HEK293 (cell line): ENCODE data around the gene GRB2.

Experiments used
- BCL11B ChIP-seq: fragments of 450-650 bp; formaldehyde crosslinking; IDR thresholded peaks from 2 replicates; pipeline ENCODE4 v1.5.1; 2016; ENCODE audit warnings: low read depth, missing biosample characterization, missing genetic modification characterization
- GLI2 ChIP-seq: fragments of 450-650 bp; formaldehyde crosslinking; IDR thresholded peaks from 2 replicates; pipeline ENCODE4; 2017; ENCODE audit warnings: missing biosample characterization, missing genetic modification characterization, low read depth, borderline replicate concordance
- GLIS1 ChIP-seq: fragments of 450-650 bp; formaldehyde crosslinking; IDR thresholded peaks from 2 replicates; pipeline ENCODE4 v1.5.1; 2016; ENCODE audit warnings: missing biosample characterization, missing genetic modification characterization
- HOXA7 ChIP-seq: sonication (generic); formaldehyde crosslinking; IDR thresholded peaks from 2 replicates; pipeline ENCODE4 v1.8.1; 2022; ENCODE audit warnings: missing genetic modification reagents, borderline replicate concordance
- KLF8 ChIP-seq: fragments of 450-650 bp; formaldehyde crosslinking; IDR thresholded peaks from 2 replicates; pipeline ENCODE4 v1.5.1; 2016; ENCODE audit warnings: missing biosample characterization, missing genetic modification characterization
- RBAK ChIP-seq: fragments of 450-650 bp; formaldehyde crosslinking; IDR thresholded peaks from 2 replicates; pipeline ENCODE4 v1.5.1; 2016; ENCODE audit warnings: missing biosample characterization, missing genetic modification characterization
- SETDB1 ChIP-seq: IDR thresholded peaks from one replicate; pipeline ENCODE4 v1.6.1; 2017; ENCODE audit warnings: mild to moderate bottlenecking, low read length, moderate library complexity, mixed read lengths; ENCODE audit not compliant: insufficient read length
- ZBTB11 ChIP-seq: fragments of 450-650 bp; formaldehyde crosslinking; conservative IDR thresholded peaks from 2 replicates; pipeline ENCODE4 v1.5.1; 2016; ENCODE audit warnings: low read depth, missing biosample characterization, missing genetic modification characterization
- ZBTB17 ChIP-seq: fragments of 450-650 bp; formaldehyde crosslinking; IDR thresholded peaks from 2 replicates; pipeline ENCODE4 v1.5.1; 2016; ENCODE audit warnings: missing biosample characterization, missing genetic modification characterization
- ZBTB48 ChIP-seq: fragments of 450-650 bp; formaldehyde crosslinking; IDR thresholded peaks from 2 replicates; pipeline ENCODE4 v1.5.1; 2016; ENCODE audit warnings: missing biosample characterization, missing genetic modification characterization
- ZBTB8A ChIP-seq: fragments of 450-650 bp; formaldehyde crosslinking; IDR thresholded peaks from 2 replicates; pipeline ENCODE4 v1.5.1; 2016; ENCODE audit warnings: missing biosample characterization, missing genetic modification characterization
- ZFP41 ChIP-seq: fragments of 450-650 bp; formaldehyde crosslinking; IDR thresholded peaks from 2 replicates; pipeline ENCODE4 v1.5.1; 2016; ENCODE audit warnings: missing biosample characterization, missing genetic modification characterization, borderline replicate concordance
- ZNF133 ChIP-seq: fragments of 450-650 bp; formaldehyde crosslinking; IDR thresholded peaks from 2 replicates; pipeline ENCODE4 v1.5.1; 2016; ENCODE audit warnings: missing biosample characterization, missing genetic modification characterization
- ZNF174 ChIP-seq: fragments of 450-650 bp; formaldehyde crosslinking; IDR thresholded peaks from 2 replicates; pipeline ENCODE4 v1.5.0; 2017; ENCODE audit warnings: missing biosample characterization, mild to moderate bottlenecking, missing genetic modification characterization
- ZNF202 ChIP-seq: fragments of 450-650 bp; formaldehyde crosslinking; IDR thresholded peaks from 2 replicates; pipeline ENCODE4 v1.5.1; 2016; ENCODE audit warnings: missing biosample characterization, missing genetic modification characterization, borderline replicate concordance
- ZNF214 ChIP-seq: fragments of 450-650 bp; formaldehyde crosslinking; IDR thresholded peaks from 2 replicates; pipeline ENCODE4 v1.5.1; 2017; ENCODE audit warnings: missing biosample characterization, mild to moderate bottlenecking, missing genetic modification characterization, borderline replicate concordance
- ZNF23 ChIP-seq: fragments of 450-650 bp; formaldehyde crosslinking; IDR thresholded peaks from 2 replicates; pipeline ENCODE4 v1.5.1; 2016; ENCODE audit warnings: missing biosample characterization, missing genetic modification characterization, borderline replicate concordance
- ZNF274 ChIP-seq, 2 experiments: fragments of 200-500 bp in 1 of 2; fragments of 450-650 bp in 1 of 2; sonication (Bioruptor generic) in 1 of 2; formaldehyde crosslinking in 1 of 2; IDR thresholded peaks; 2 replicates each; pipeline versions ENCODE4 v1.5.1 to v1.6.1; 2014 to 2016; ENCODE audit warnings: borderline replicate concordance in 1 of 2, inconsistent platforms in 1 of 2, low read length in 1 of 2, missing biosample characterization in 1 of 2, missing genetic modification characterization in 1 of 2
- ZNF292 ChIP-seq: fragments of 450-650 bp; formaldehyde crosslinking; IDR thresholded peaks from 2 replicates; pipeline ENCODE4 v1.5.1; 2016; ENCODE audit warnings: low read depth, missing biosample characterization, missing genetic modification characterization, borderline replicate concordance
- ZNF341 ChIP-seq: fragments of 450-650 bp; formaldehyde crosslinking; IDR thresholded peaks from 2 replicates; pipeline ENCODE4; 2016; ENCODE audit warnings: low read depth, missing biosample characterization, missing genetic modification characterization
- ZNF433 ChIP-seq: fragments of 450-650 bp; formaldehyde crosslinking; IDR thresholded peaks from 2 replicates; pipeline ENCODE4 v1.5.1; 2016; ENCODE audit warnings: missing biosample characterization, missing genetic modification characterization, low read depth
- ZNF501 ChIP-seq: fragments of 450-650 bp; formaldehyde crosslinking; IDR thresholded peaks from 2 replicates; pipeline ENCODE4 v1.5.1; 2016; ENCODE audit warnings: missing biosample characterization, missing genetic modification characterization
- ZNF518A ChIP-seq: fragments of 450-650 bp; formaldehyde crosslinking; conservative IDR thresholded peaks from 2 replicates; pipeline ENCODE4 v1.5.1; 2016; ENCODE audit warnings: low read depth, missing biosample characterization, missing genetic modification characterization
- ZNF548 ChIP-seq: fragments of 450-650 bp; formaldehyde crosslinking; IDR thresholded peaks from 2 replicates; pipeline ENCODE4 v1.5.1; 2016; ENCODE audit warnings: missing biosample characterization, missing genetic modification characterization
- ZNF623 ChIP-seq: fragments of 450-650 bp; formaldehyde crosslinking; IDR thresholded peaks from 2 replicates; pipeline ENCODE4 v1.5.1; 2016; ENCODE audit warnings: missing biosample characterization, missing genetic modification characterization
- ZNF624 ChIP-seq: fragments of 450-650 bp; formaldehyde crosslinking; IDR thresholded peaks from 2 replicates; pipeline ENCODE4 v1.5.1; 2017; ENCODE audit warnings: missing biosample characterization, missing genetic modification characterization
- ZNF629 ChIP-seq: fragments of 450-650 bp; formaldehyde crosslinking; IDR thresholded peaks from 2 replicates; pipeline ENCODE4 v1.5.1; 2017; ENCODE audit warnings: missing biosample characterization, missing genetic modification characterization
- ZNF791 ChIP-seq: fragments of 450-650 bp; formaldehyde crosslinking; IDR thresholded peaks from 2 replicates; pipeline ENCODE4 v1.5.1; 2016; ENCODE audit warnings: missing biosample characterization, missing genetic modification characterization
- ZSCAN16 ChIP-seq: fragments of 450-650 bp; formaldehyde crosslinking; IDR thresholded peaks from 2 replicates; pipeline ENCODE4 v1.5.1; 2016; ENCODE audit warnings: missing biosample characterization, missing genetic modification characterization
- ZSCAN30 ChIP-seq: fragments of 450-650 bp; IDR thresholded peaks from 2 replicates; pipeline ENCODE4 v1.5.1; 2018; ENCODE audit warnings: missing biosample characterization, mild to moderate bottlenecking, missing genetic modification characterization, moderate library complexity

Gene GRB2

GRCh38 chr17:75289115-75289831, 116.2 kb downstream of the GRB2 start, which contains the start of gene SLC25A19 (continued):
- TF ChIP-seq ZBTB11 (tag by site-specific recombination): no peak
- TF ChIP-seq ZNF341 (tag by site-specific recombination): no peak; the same call in none of the 2 replicates
- TF ChIP-seq RBAK: no peak
- TF ChIP-seq ZNF214 (tag by site-specific recombination): no peak
- no peak for TF ChIP-seq ZNF23 (tag by site-specific recombination)
- TF ChIP-seq ZSCAN30 (tag by site-specific recombination): peak; percentile 61
- TF ChIP-seq KLF8 (tag by site-specific recombination): no peak; the same call in 1 of the 2 replicates
- TF ChIP-seq ZNF629 (tag by site-specific recombination): no peak; the same call in 1 of the 2 replicates
- TF ChIP-seq ZNF623 (tag by site-specific recombination): no peak
- no peak for TF ChIP-seq ZSCAN16
- no peak for TF ChIP-seq GLI2 (tag by site-specific recombination)
- peak; percentile 96 for TF ChIP-seq ZBTB17
- peak; percentile 50; the same call in 1 of the 2 replicates for TF ChIP-seq ZBTB8A (tag by site-specific recombination)
- TF ChIP-seq BCL11B (tag by site-specific recombination): no peak
- TF ChIP-seq HOXA7: no peak
- no peak for TF ChIP-seq ZFP41 (tag by site-specific recombination)
- no peak for TF ChIP-seq ZNF202 (tag by site-specific recombination)
- no peak for TF ChIP-seq SETDB1
- TF ChIP-seq ZNF548 (tag by site-specific recombination): no peak
- TF ChIP-seq ZNF791: no peak
- TF ChIP-seq ZNF518A: no peak
- no peak for TF ChIP-seq ZNF133 (tag by site-specific recombination)
- no peak for TF ChIP-seq ZNF624 (tag by site-specific recombination)
- TF ChIP-seq ZNF274 (IDR thresholded peaks at IDR 0.05; ENCODE audit: low read length): no peak
- no peak for TF ChIP-seq ZNF274 (tag by site-specific recombination; IDR thresholded peaks at IDR 0.05; ENCODE audit: borderline replicate concordance)
- peak; percentile 93 for TF ChIP-seq ZNF501 (tag by site-specific recombination)
- peak; percentile 7; the same call in 1 of the 2 replicates for TF ChIP-seq GLIS1 (tag by site-specific recombination)
- TF ChIP-seq ZBTB48: peak; percentile 94
- TF ChIP-seq ZNF433 (tag by site-specific recombination): no peak
- TF ChIP-seq ZNF292 (tag by site-specific recombination): no peak
- no peak for TF ChIP-seq ZNF174
